Brain microvascular endothelial cell (primary cell): Measurements from ENCODE around the gene FRMPD4.

Source experiments
- DNase-seq: peaks from one replicate; pipeline ENCODE4 v3.0.0-alpha.2; 2020
- H3K27ac ChIP-seq: fragments of 250-450 bp; sonication (Bioruptor Pico); 2 replicates; pipeline ENCODE4 v1.5.1; 2020; ENCODE audit warnings: mild to moderate bottlenecking, moderate library complexity
- H3K27me3 ChIP-seq: fragments of 250-450 bp; sonication (Bioruptor Pico); replicated peaks from 2 replicates; pipeline ENCODE4 v1.5.1; 2020; ENCODE audit warnings: mild to moderate bottlenecking
- H3K36me3 ChIP-seq: fragments of 250-450 bp; sonication (Bioruptor Pico); replicated peaks from 2 replicates; pipeline ENCODE4 v1.5.1; 2020; ENCODE audit warnings: mild to moderate bottlenecking
- H3K4me3 ChIP-seq: 2 replicates; pipeline ENCODE4 v1.5.1; 2011; ENCODE audit warnings: low read depth, mild to moderate bottlenecking, control low read depth, low read length, moderate library complexity
- in situ Hi-C: cut with HindIII; loops from 2 replicates; pipeline ENCODE4 v1.10.0; 2017; ENCODE audit warnings: low sequenced_read_pairs, low pct_ligation_motif_present
- TF ChIP-seq, protein P1 (sequence below): IDR thresholded peaks from 2 replicates; pipeline ENCODE4 v1.5.1; 2011; ENCODE audit warnings: low read depth, mild to moderate bottlenecking, moderate library complexity, low read length, control low read depth, inconsistent platforms; ENCODE audit errors: missing control alignments

FRMPD4 gene

GRCh38 chrX:12443534-12444098 is 305.3 kb downstream of the FRMPD4 start:
- TF ChIP-seq, protein P1, sequence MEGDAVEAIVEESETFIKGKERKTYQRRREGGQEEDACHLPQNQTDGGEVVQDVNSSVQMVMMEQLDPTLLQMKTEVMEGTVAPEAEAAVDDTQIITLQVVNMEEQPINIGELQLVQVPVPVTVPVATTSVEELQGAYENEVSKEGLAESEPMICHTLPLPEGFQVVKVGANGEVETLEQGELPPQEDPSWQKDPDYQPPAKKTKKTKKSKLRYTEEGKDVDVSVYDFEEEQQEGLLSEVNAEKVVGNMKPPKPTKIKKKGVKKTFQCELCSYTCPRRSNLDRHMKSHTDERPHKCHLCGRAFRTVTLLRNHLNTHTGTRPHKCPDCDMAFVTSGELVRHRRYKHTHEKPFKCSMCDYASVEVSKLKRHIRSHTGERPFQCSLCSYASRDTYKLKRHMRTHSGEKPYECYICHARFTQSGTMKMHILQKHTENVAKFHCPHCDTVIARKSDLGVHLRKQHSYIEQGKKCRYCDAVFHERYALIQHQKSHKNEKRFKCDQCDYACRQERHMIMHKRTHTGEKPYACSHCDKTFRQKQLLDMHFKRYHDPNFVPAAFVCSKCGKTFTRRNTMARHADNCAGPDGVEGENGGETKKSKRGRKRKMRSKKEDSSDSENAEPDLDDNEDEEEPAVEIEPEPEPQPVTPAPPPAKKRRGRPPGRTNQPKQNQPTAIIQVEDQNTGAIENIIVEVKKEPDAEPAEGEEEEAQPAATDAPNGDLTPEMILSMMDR, result no peak

GRCh38 chrX:12446342-12447075 is 308.2 kb downstream of the FRMPD4 start:
- H3K36me3 ChIP-seq, result no peaks in the 10 kb centered on the region
- DNase-seq, result peak; percentile 19
- H3K27me3 ChIP-seq, result no peaks in the 10 kb centered on the region
- TF ChIP-seq, protein P1, result no peak
- no peak overlapping the region for H3K4me3 ChIP-seq
- in situ Hi-C loops, result no loop called here
- H3K27ac ChIP-seq, result no peak overlapping the region

More at GRCh38 chrX:12443534-12444098, 305.3 kb downstream of the FRMPD4 start:
- in situ Hi-C loops, result no loop called here
- Histone ChIP-seq H3K27me3 (no peaks in the 10 kb centered on the region), H3K36me3 (no peaks in the 10 kb centered on the region), H3K27ac (no peak overlapping the region), H3K4me3 (no peak overlapping the region)
- no peak for DNase-seq

DNA sequence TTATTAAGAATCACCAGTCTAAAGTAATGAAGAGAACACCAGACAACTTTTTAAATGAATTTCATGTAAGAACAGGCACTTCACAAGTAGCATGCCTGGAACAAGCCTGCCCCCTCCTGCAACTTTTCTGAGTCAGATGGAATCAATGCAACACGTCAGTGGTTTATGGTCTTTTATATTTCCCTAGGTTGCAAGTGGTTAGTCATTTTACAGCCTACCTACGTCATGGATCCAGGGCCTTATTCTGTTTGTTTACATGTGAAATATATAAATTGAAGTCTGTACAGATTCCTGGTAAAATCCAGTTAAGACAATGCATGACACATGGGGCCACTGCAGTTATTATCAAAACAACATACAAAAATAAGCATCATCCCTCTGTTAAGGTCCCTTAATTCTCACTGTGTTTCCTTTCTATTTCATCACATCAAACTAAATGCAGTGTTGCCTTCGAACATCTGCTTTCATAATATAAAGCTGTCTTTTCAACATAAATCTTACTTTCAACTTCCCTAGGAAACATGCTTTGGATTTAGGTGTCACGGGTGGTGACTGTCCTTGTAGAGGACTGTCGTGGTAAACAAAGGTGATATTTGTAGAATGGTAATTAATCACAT is 309.3 kb downstream of the FRMPD4 start:
- TF ChIP-seq, protein P1, result no peak
- peak; percentile 65 for DNase-seq
- no peaks in the 10 kb centered on the region for H3K36me3 ChIP-seq
- H3K4me3 ChIP-seq, result no peak overlapping the region
- no peak overlapping the region for H3K27ac ChIP-seq
- H3K27me3 ChIP-seq, result no peaks in the 10 kb centered on the region
- in situ Hi-C loops, result no loop called here

DNA sequence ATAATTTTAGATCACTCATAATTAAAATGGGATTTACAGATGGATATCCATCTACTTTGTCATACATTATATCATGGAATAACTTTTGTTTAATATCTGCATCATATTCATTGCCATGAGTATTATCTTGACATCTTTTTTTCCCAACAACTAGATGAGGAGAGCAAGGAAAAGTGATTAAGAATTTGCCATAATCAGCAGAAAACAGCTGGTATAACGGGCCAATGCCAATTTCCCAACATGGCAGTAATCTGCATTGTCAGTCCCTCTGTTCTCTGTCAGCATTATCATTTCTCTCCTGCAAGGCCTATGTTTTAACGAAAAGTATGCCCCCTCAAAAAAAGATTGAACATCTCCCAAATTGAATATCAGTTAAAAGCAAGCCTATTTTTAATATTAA is 314.0 kb downstream of the FRMPD4 start:
- in situ Hi-C loops, result no loop called here
- H3K27me3 ChIP-seq, result no peaks in the 10 kb centered on the region
- H3K4me3 ChIP-seq, result no peak overlapping the region
- TF ChIP-seq, protein P1, result no peak
- no peak overlapping the region for H3K27ac ChIP-seq
- no peak for DNase-seq
- H3K36me3 ChIP-seq, result no peaks in the 10 kb centered on the region

DNA sequence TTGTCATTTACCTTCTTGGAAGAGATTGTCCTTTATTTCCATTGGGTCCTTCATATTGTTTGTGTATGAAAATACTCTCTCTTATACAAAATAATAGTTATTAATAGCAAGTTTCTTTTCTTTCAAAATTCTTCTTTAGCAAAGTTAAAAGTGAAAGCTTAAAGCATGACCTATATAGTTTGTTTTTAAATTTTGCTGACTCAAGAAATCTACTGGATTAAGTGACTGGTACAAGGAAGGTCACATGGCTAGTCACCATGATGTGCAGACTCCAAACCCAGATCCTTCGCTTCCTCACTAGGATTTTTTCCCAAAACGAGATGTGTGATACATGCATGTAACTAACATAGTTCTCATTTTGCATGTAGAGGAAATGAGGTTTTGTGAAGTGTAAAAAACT is 322.7 kb downstream of the FRMPD4 start:
- Histone ChIP-seq H3K27ac (no peak overlapping the region), H3K4me3 (no peak overlapping the region), H3K27me3 (no peaks in the 10 kb centered on the region), H3K36me3 (no peaks in the 10 kb centered on the region)
- TF ChIP-seq, protein P1, result no peak
- in situ Hi-C loops, result no loop called here
- DNase-seq, result no peak
